Loucy (cell line): ENCODE data around the gene TOX2.

Experiments
- H2AFZ ChIP-seq: fragments of 200-600 bp; sonication (generic); 2 replicates; pipeline ENCODE4 v1.6.0; 2016; ENCODE audit warnings: antibody characterized with exemption, mild to moderate bottlenecking, low read length, moderate library complexity
- H3F3A ChIP-seq: fragments of 200-600 bp; 2 replicates; pipeline ENCODE4 v1.6.0; 2016; ENCODE audit warnings: antibody characterized with exemption, low read depth, mild to moderate bottlenecking
- H3K27me3 ChIP-seq: fragments of 200-600 bp; sonication (generic); 2 replicates; pipeline ENCODE4 v1.6.1; 2014; ENCODE audit warnings: low read length, mild to moderate bottlenecking; ENCODE audit not compliant: insufficient read depth, poor library complexity, severe bottlenecking
- H3K36me3 ChIP-seq: fragments of 200-600 bp; sonication (generic); 2 replicates; pipeline ENCODE4 v1.6.1; 2016; ENCODE audit warnings: low read length; ENCODE audit not compliant: insufficient read depth
- H3K4me1 ChIP-seq: fragments of 200-600 bp; sonication (generic); 2 replicates; pipeline ENCODE4 v1.5.1; 2014; ENCODE audit warnings: low read length, mild to moderate bottlenecking; ENCODE audit not compliant: insufficient read depth, poor library complexity, severe bottlenecking
- H3K4me2 ChIP-seq: fragments of 200-600 bp; sonication (generic); 2 replicates; pipeline ENCODE4 v1.6.0; 2014; ENCODE audit warnings: antibody characterized with exemption, low read length, low read depth, mild to moderate bottlenecking; ENCODE audit not compliant: poor library complexity, severe bottlenecking
- H3K4me3 ChIP-seq: fragments of 200-600 bp; sonication (generic); 2 replicates; pipeline ENCODE4 v1.5.1; 2014; ENCODE audit warnings: low read length, mild to moderate bottlenecking, mixed read lengths; ENCODE audit not compliant: poor library complexity, severe bottlenecking
- H3K79me2 ChIP-seq: fragments of 200-600 bp; sonication (generic); 2 replicates; pipeline ENCODE4 v1.6.1; 2014; ENCODE audit warnings: low read length; ENCODE audit not compliant: insufficient read depth
- H3K9ac ChIP-seq: fragments of 200-600 bp; sonication (generic); 2 replicates; pipeline ENCODE4 v1.6.0; 2014; ENCODE audit warnings: mild to moderate bottlenecking, low read depth, low read length, moderate library complexity; ENCODE audit not compliant: poor library complexity, severe bottlenecking
- H3K9me2 ChIP-seq: fragments of 200-600 bp; sonication (generic); replicated peaks from 2 replicates; pipeline ENCODE4 v1.6.1; 2016; ENCODE audit warnings: low read depth, low read length, mixed read lengths
- H3K9me3 ChIP-seq: fragments of 200-600 bp; sonication (generic); 2 replicates; pipeline ENCODE4 v1.6.1; 2014; ENCODE audit warnings: mild to moderate bottlenecking, antibody characterized with exemption, low read length, low read depth; ENCODE audit not compliant: insufficient read depth
- H4K20me1 ChIP-seq: fragments of 200-600 bp; sonication (generic); 2 replicates; pipeline ENCODE4 v1.6.0; 2014; ENCODE audit warnings: antibody characterized with exemption, low read length, mild to moderate bottlenecking; ENCODE audit not compliant: insufficient read depth, poor library complexity, severe bottlenecking
- CTCF ChIP-seq: fragments of 200-600 bp; sonication (generic); conservative IDR thresholded peaks from 2 replicates; pipeline ENCODE4 v1.5.1; 2014; ENCODE audit warnings: mild to moderate bottlenecking, antibody characterized with exemption, low read length
- EZH2phosphoT487 ChIP-seq: fragments of 200-600 bp; IDR thresholded peaks from 2 replicates; pipeline ENCODE4 v1.6.1; 2018; ENCODE audit warnings: antibody characterized with exemption, mild to moderate bottlenecking, moderate library complexity, borderline replicate concordance

The TOX2 gene

GRCh38 chr20:44018942-44019637 lies 104.4 kb downstream of the TOX2 start:
- Histone ChIP-seq H3K4me2 (peak overlapping the region; percentile 33), H2AFZ (no peak overlapping the region), H3K4me3 (no peak overlapping the region), H3F3A (no peaks in the 10 kb centered on the region), H3K27me3 (no peaks in the 10 kb centered on the region), H4K20me1 (no peaks in the 10 kb centered on the region), H3K9me2 (no peaks in the 10 kb centered on the region), H3K9me3 (no peaks in the 10 kb centered on the region), H3K9ac (no peak overlapping the region), H3K79me2 (no peaks in the 10 kb centered on the region), H3K4me1 (peaks cover 24% of the 10 kb centered on the region), H3K36me3 (no peaks in the 10 kb centered on the region)
- TF ChIP-seq CTCF (no peak), EZH2phosphoT487 (no peak)

- Histone ChIP-seq H3K79me2 (no peaks in the 10 kb centered on the region), H3K27me3 (no peaks in the 10 kb centered on the region), H3K9me2 (no peaks in the 10 kb centered on the region), H3F3A (no peaks in the 10 kb centered on the region), H3K4me1 (peaks cover 24% of the 10 kb centered on the region), H3K9ac (no peak overlapping the region), H3K9me3 (no peaks in the 10 kb centered on the region), H3K4me3 (no peak overlapping the region), H4K20me1 (no peaks in the 10 kb centered on the region), H2AFZ (no peak overlapping the region), H3K36me3 (no peaks in the 10 kb centered on the region), H3K4me2 (peak overlapping the region; percentile 33)
- no peak for TF ChIP-seq CTCF
- TF ChIP-seq EZH2phosphoT487 = no peak
These were observed 105.1 kb downstream of the TOX2 start for GRCh38 chr20:44019638-44020335.

- no peak overlapping the region for H3K4me2 ChIP-seq
- H3K36me3 ChIP-seq = no peaks in the 10 kb centered on the region
- H3K27me3 ChIP-seq = no peaks in the 10 kb centered on the region
- no peaks in the 10 kb centered on the region for H3F3A ChIP-seq
- peaks cover 24% of the 10 kb centered on the region for H3K4me1 ChIP-seq
- no peaks in the 10 kb centered on the region for H3K9me3 ChIP-seq
- no peak overlapping the region for H3K4me3 ChIP-seq
- no peaks in the 10 kb centered on the region for H3K79me2 ChIP-seq
- TF ChIP-seq EZH2phosphoT487 = no peak
- H2AFZ ChIP-seq = no peak overlapping the region
- no peaks in the 10 kb centered on the region for H3K9me2 ChIP-seq
- H3K9ac ChIP-seq = no peak overlapping the region
- H4K20me1 ChIP-seq = no peaks in the 10 kb centered on the region
These were observed 105.9 kb downstream of the TOX2 start for GRCh38 chr20:44020406-44021148.
